ENCODE data around the gene SCGN.

The SCGN gene, protein sequence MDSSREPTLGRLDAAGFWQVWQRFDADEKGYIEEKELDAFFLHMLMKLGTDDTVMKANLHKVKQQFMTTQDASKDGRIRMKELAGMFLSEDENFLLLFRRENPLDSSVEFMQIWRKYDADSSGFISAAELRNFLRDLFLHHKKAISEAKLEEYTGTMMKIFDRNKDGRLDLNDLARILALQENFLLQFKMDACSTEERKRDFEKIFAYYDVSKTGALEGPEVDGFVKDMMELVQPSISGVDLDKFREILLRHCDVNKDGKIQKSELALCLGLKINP

GRCh38 chr6:25652007-25652515 is at the start of gene SCGN:
TSS of gene SCGN (plus strand) at chr6:25652215. CDS start at chr6:25652404, 189 bp downstream.
- DNase-seq: peak; percentile 1

- no peak for DNase-seq
Observed at GRCh38 chr6:25602674-25602982, 49.4 kb upstream of the SCGN start.

DNA sequence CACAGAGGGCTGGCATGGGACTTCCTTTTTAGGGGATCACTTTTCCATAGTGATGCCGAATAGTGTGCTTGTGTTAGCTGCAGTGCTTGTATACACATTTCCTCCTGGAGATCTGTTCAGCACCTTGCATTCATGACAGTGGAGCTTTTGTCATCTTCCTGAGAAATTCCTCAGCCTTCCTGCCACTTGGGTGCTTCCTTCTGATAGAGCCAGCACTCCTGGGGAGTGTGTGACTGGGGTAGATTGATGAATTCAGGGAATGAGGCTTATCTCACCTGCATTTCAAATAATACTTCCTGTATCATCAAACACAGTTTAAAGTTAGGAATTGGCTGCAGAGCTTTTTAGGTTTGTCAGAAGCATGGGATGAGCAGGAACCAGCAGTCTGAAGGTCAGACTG is 48.8 kb upstream of the SCGN start:
- DNase-seq: no peak

- DNase-seq: no peak
Observed at GRCh38 chr6:25606151-25606550, 45.9 kb upstream of the SCGN start.

- DNase-seq: no peak
Observed at GRCh38 chr6:25608558-25609174, 43.3 kb upstream of the SCGN start.

- no peak for DNase-seq
Observed at GRCh38 chr6:25612666-25613065, 39.3 kb upstream of the SCGN start.

GRCh38 chr6:25613415-25613814 is 38.6 kb upstream of the SCGN start:
- no peak for DNase-seq

GRCh38 chr6:25614052-25614451 is 38.0 kb upstream of the SCGN start:
- no peak for DNase-seq

- no peak for DNase-seq
Observed at GRCh38 chr6:25615471-25615870, 36.5 kb upstream of the SCGN start.

DNA sequence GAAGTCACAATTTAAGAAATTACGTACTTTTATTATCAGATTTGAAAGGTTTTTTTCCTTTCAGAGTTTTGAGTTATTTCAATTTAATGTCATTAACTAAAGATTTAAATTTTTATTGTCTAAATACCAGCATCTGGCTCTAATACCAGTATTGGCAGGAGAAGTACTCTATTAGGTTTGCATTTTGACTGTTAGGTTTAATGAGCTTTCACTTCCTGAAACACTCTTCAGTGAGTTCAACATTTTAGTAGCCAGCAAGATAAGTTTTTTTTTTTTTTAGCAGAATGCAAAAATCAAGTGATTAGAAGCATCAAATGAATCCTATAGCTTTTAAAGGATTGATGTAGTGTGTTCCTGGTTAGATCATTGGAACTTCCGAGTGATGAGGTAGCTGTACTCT is 34.0 kb upstream of the SCGN start:
- DNase-seq: no peak

GRCh38 chr6:25619217-25619616 is 32.8 kb upstream of the SCGN start:
- no peak for DNase-seq

GRCh38 chr6:25620391-25620790 is 31.6 kb upstream of the SCGN start:
- DNase-seq: no peak

GRCh38 chr6:25623065-25623464 is 28.9 kb upstream of the SCGN start:
- DNase-seq: no peak

- peak; percentile 82 for DNase-seq
Observed at GRCh38 chr6:25623879-25624278, 28.1 kb upstream of the SCGN start.

GRCh38 chr6:25627001-25627400 is 25.0 kb upstream of the SCGN start:
- no peak for DNase-seq

DNA sequence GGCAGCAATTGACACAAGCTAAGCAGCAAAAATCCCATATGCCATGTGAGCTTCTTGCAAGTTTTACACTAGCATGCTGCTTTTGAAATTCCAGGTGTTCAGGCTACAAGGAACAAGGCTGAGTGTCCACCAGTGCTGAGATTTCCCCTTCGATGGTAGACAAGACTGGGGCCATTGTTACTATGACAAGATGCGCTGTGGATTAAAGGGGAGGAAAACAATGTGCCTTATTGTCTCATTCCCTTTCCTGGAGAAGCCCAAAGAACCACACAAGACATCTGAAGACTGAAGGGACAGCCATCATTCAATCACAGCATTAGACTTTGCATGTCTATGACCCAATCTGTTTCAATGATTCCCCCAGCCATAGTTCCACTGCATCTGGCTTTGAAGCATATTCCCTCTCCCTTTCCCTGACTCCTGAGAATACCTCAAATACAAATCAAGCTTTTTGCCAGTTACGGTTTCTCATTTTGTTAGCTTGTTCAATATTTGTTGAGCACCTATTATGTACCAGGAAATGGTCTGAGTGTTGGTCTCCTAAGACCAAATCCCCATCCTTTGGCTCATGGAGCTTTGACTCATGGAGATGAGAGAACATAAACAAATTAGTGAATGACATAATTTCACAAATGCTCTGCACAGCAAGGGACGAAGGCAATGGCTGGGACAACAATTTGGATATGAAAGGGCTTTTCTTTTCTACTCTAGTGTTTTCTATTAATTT is 23.4 kb upstream of the SCGN start:
- peak; percentile 18 for DNase-seq

GRCh38 chr6:25629198-25629576 is 22.8 kb upstream of the SCGN start:
- peak; percentile 21 for DNase-seq

GRCh38 chr6:25630508-25631278 is 21.3 kb upstream of the SCGN start:
- no peak for DNase-seq

DNA sequence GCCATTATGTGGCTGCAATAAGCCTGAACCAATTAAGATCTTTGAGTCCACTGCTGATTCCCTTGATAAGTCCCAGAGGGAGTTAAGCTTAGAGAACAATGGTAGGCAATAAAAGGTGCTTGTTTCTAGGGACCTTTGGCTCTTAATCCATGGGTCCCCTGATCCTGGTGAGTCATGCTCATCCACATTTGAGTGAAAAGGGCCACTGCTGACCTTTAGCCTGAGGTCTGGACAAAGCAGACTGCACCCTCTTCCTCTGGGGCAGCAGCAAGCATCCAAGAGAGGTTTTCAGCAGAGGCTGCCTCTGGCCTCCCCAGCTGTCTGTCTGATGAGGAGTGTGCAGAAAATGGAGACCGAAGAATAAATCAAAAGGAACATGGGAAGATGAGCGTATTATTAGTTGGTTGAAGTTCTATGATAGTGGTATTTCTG is 16.1 kb upstream of the SCGN start:
- DNase-seq: no peak

GRCh38 chr6:25637211-25637610 is 14.8 kb upstream of the SCGN start:
- no peak for DNase-seq

DNA sequence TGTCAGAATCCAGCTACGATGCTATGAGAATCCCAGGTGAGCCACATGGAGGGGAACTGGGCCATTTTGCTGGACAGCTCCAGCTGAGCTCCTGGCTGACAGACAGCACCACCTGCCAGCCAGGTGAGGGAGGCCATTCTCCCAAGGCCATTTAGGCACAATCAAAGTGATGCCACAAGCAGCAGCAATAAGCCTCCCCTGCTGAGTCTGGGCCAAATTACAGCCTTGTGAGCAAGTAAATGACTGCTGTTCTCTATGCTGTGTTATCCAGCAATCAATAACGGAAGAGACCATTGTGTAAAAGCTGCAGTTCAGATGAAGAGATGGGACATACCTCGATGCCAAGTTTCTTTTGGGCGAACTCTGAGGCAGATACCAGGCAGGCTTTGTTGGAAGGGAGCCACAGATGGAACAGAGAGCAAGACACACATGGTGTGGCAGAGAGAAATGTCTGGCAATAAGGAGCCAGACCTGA is 14.0 kb upstream of the SCGN start:
- DNase-seq: no peak

DNA sequence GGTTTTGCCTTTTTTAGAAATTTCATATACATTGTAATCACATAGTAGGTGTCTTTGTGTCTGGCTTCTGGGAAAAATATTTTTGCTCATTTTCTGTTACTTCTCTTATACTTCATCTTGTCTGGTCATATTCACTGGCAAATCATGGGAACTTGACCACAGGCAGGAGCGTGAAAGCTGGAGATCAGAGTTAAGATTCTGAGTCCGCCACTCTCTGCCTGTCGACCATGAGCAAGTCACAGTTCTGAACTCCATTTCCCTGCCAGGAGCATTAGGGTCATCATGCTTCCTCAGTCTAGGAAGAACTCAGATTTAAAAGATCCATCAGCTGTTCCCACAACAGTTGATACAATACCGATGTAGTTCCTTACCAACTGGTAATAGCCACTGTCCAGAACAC is 12.4 kb upstream of the SCGN start:
- no peak for DNase-seq

GRCh38 chr6:25640446-25640845 is 11.6 kb upstream of the SCGN start:
- no peak for DNase-seq

All from NCI-H1694 (cell line).